ENCODE data around the gene NR3C2. TPM values are rescaled to one million over a fixed set of nuclear protein-coding genes. Genes with fewer than 3 reads are reported as not detected.

Gene NR3C2
- polyA plus RNA-seq, 3 donors: 0.09 to 0.27 (median 0.20) TPM

GRCh38 chr4:148225639-148226038 is 216.6 kb downstream of the NR3C2 start:
- Histone ChIP-seq H3K9ac (ENCODE audit: insufficient read depth, low read length, poor library complexity, severe bottlenecking) (no peak overlapping the region), H3K27ac (ENCODE audit: low read depth in 1 of 2, low read length in 2 of 2) (no peak overlapping the region), H3K9me3 (replicated peaks in 1 of 2; ENCODE audit: control insufficient read depth in 1 of 2, insufficient read depth in 1 of 2, low read length in 2 of 2) (no peaks in the 10 kb centered on the region), H3K79me2 (ENCODE audit: insufficient read depth, low read length) (no peaks in the 10 kb centered on the region), H3K4me1 (ENCODE audit: control insufficient read depth in 1 of 2, insufficient read depth in 2 of 2, low read length in 2 of 2) (no peaks in the 10 kb centered on the region), H3K4me2 (replicated peaks; ENCODE audit: extremely low read depth, low read length, poor library complexity, severe bottlenecking) (no peak overlapping the region), H3K4me3 (replicated peaks in 1 of 3; ENCODE audit: low read depth in 2 of 3, low read length in 3 of 3) (no peak overlapping the region), H3K27me3 (ENCODE audit: control insufficient read depth in 2 of 2, insufficient read depth in 2 of 2, low read length in 2 of 2) (no peaks in the 10 kb centered on the region), H4K20me1 (ENCODE audit: insufficient read depth, low read length) (no peaks in the 10 kb centered on the region), H2AFZ (ENCODE audit: insufficient read depth, low read depth, low read length, poor library complexity, severe bottlenecking) (no peak overlapping the region), H3K36me3 (replicated peaks in 1 of 2; ENCODE audit: control insufficient read depth in 1 of 2, insufficient read depth in 2 of 2, low read length in 2 of 2) (no peaks in the 10 kb centered on the region)
- Mint-ChIP-seq H3K9me3 (no peaks in the 10 kb centered on the region), H3K27me3 (ENCODE audit: low read depth in 3 of 3) (peaks cover 0 to 4% (median 0%) of the 10 kb centered on the region in 3 donors), H3K4me3 (no peak overlapping the region), H3K36me3 (no peaks in the 10 kb centered on the region), H3K27ac (no peak overlapping the region), H3K4me1 (no peaks in the 10 kb centered on the region)
- intact Hi-C loops (cut with micrococcal nuclease): no loop called here
- DNase-seq: no peak
- TF ChIP-seq CTCF (IDR thresholded peaks at IDR 0.05): no peak
- WGBS (ENCODE audit: insufficient coverage): no CpG with 5 or more reads among the region's 1 CpG

GRCh38 chr4:148224476-148224875 is 217.7 kb downstream of the NR3C2 start:
- no peaks in the 10 kb centered on the region for H3K79me2 ChIP-seq (ENCODE audit: insufficient read depth, low read length)

More at GRCh38 chr4:148224476-148224875, 217.7 kb downstream of the NR3C2 start:
- Histone ChIP-seq H2AFZ (ENCODE audit: insufficient read depth, low read depth, low read length, poor library complexity, severe bottlenecking) (no peak overlapping the region), H3K27ac (ENCODE audit: low read depth in 1 of 2, low read length in 2 of 2) (no peak overlapping the region), H3K4me2 (replicated peaks; ENCODE audit: extremely low read depth, low read length, poor library complexity, severe bottlenecking) (no peak overlapping the region), H3K27me3 (ENCODE audit: control insufficient read depth in 2 of 2, insufficient read depth in 2 of 2, low read length in 2 of 2) (no peaks in the 10 kb centered on the region), H3K9ac (ENCODE audit: insufficient read depth, low read length, poor library complexity, severe bottlenecking) (no peak overlapping the region), H4K20me1 (ENCODE audit: insufficient read depth, low read length) (no peaks in the 10 kb centered on the region), H3K4me1 (ENCODE audit: control insufficient read depth in 1 of 2, insufficient read depth in 2 of 2, low read length in 2 of 2) (no peaks in the 10 kb centered on the region), H3K36me3 (replicated peaks in 1 of 2; ENCODE audit: control insufficient read depth in 1 of 2, insufficient read depth in 2 of 2, low read length in 2 of 2) (no peaks in the 10 kb centered on the region), H3K9me3 (replicated peaks in 1 of 2; ENCODE audit: control insufficient read depth in 1 of 2, insufficient read depth in 1 of 2, low read length in 2 of 2) (no peaks in the 10 kb centered on the region), H3K4me3 (replicated peaks in 1 of 3; ENCODE audit: low read depth in 2 of 3, low read length in 3 of 3) (no peak overlapping the region)
- no peak for DNase-seq
- H3K9me3 Mint-ChIP-seq: peaks cover 0 to 2% (median 0%) of the 10 kb centered on the region in 7 donors
- no peak overlapping the region for H3K27ac Mint-ChIP-seq
- H3K36me3 Mint-ChIP-seq: no peaks in the 10 kb centered on the region
- H3K27me3 Mint-ChIP-seq (ENCODE audit: low read depth in 3 of 3): no peaks in the 10 kb centered on the region
- intact Hi-C loops (cut with micrococcal nuclease): no loop called here
- WGBS (ENCODE audit: insufficient coverage): 80% methylated on average over 1 of the region's 3 CpGs
- no peak for TF ChIP-seq CTCF (IDR thresholded peaks at IDR 0.05)
- H3K4me1 Mint-ChIP-seq: no peaks in the 10 kb centered on the region
- H3K4me3 Mint-ChIP-seq: no peak overlapping the region
